Amygdala (tissue), 56 donors: ENCODE measurements around the gene IGSF6.
"Not testable (repeated sequence)": the region's sequence is repeated elsewhere in the genome, so short reads cannot be mapped to it uniquely, and the experiment has no call there.

Source experiments
- DNase-seq, 56 donors: peaks; one replicate each; lab custom pipeline; 2025; lab: John Stamatoyannopoulos, UW

IGSF6 gene

GRCh38 chr16:21605848-21606247 lies 46.6 kb downstream of the IGSF6 start:
- not testable (repeated sequence) for DNase-seq

GRCh38 chr16:21603928-21604327 lies 48.5 kb downstream of the IGSF6 start:
- no peak for DNase-seq

GRCh38 chr16:21602785-21603184 lies 49.6 kb downstream of the IGSF6 start:
- DNase-seq, result no peak

- DNase-seq, result peak in 5 of 56 donors; percentile 27 to 40 (median 31)
Observed at GRCh38 chr16:21600031-21600773, 52.2 kb downstream of the IGSF6 start.

- DNase-seq, result peak; percentile 35 to 96 (median 90)
Observed at GRCh38 chr16:21599122-21600030, 53.0 kb downstream of the IGSF6 start, which contains the start of gene METTL9. METTL9 (plus strand) TSS chr16:21599577; CDS start chr16:21599734, 157 bp downstream.

GRCh38 chr16:21598701-21599121 lies 53.7 kb downstream of the IGSF6 start:
- peak in 5 of 56 donors; percentile 46 to 58 (median 54) for DNase-seq

- no peak for DNase-seq
Observed at GRCh38 chr16:21598206-21598605, 54.2 kb downstream of the IGSF6 start.

- no peak for DNase-seq
Observed at GRCh38 chr16:21597561-21598030, 54.8 kb downstream of the IGSF6 start.

GRCh38 chr16:21593530-21594289 lies 58.7 kb downstream of the IGSF6 start:
- DNase-seq, result no peak

- DNase-seq, result no peak
Observed at GRCh38 chr16:21592191-21592590, 60.2 kb downstream of the IGSF6 start.

- no peak for DNase-seq
Observed at GRCh38 chr16:21590796-21591195, 61.6 kb downstream of the IGSF6 start.

- DNase-seq, result no peak
Observed at GRCh38 chr16:21590287-21590686, 62.1 kb downstream of the IGSF6 start.

- no peak for DNase-seq
Observed at GRCh38 chr16:21589551-21589950, 62.9 kb downstream of the IGSF6 start.
